Measurements from ENCODE around the gene C5orf46. TPM values are rescaled to one million over a fixed set of nuclear protein-coding genes. Genes with fewer than 3 reads are reported as not detected.
"Not testable (repeated sequence)": the region's sequence is repeated elsewhere in the genome, so short reads cannot be mapped to it uniquely, and the experiment has no call there.

C5orf46 gene
- total and polyA plus RNA-seq, 9 of the 15 experiments (the other 6 are each of a cell fraction or from before 2014, with no cell fraction given): not detected

GRCh38 chr5:147949711-147950573, 43.6 kb upstream of the C5orf46 start (continued):
- no peak for TF ChIP-seq MCM2 (IDR thresholded peaks at IDR 0.05; ENCODE audit: low read depth)
- TF ChIP-seq E2F8 (IDR thresholded peaks at IDR 0.05; ENCODE audit: low read depth, partially characterized antibody): no peak

GRCh38 chr5:147946658-147947274, 40.4 kb upstream of the C5orf46 start:
- CTCF ChIA-PET (ENCODE audit: low intra/inter-chr PET ratio): interaction anchor here (1.2 kb wide), 1 partner anchor 785 kb away, joined by 4 read pairs; no protein-coding TSS in a partner anchor
- intact Hi-C loops (cut with micrococcal nuclease): loop anchor here (5.0 to 10.0 kb wide), 2 partner anchors 496 to 1088 kb away; no protein-coding TSS in a partner anchor
- in situ Hi-C loops (cut with MboI); POLR2A ChIA-PET; H3K9me1 ChIP-seq (ENCODE audit: control insufficient read depth, insufficient read depth, low read length); H3K36me3 ChIP-seq (ENCODE audit: control insufficient read depth, insufficient read depth, low read length); H3K79me2 ChIP-seq (ENCODE audit: control insufficient read depth, insufficient read depth, low read length); FAIRE-seq; H3K4me1 ChIP-seq (replicated peaks in 1 of 2; ENCODE audit: control insufficient read depth in 2 of 2, insufficient read depth in 2 of 2, low read length in 2 of 2); H3K9me3 ChIP-seq (replicated peaks; ENCODE audit: control insufficient read depth, insufficient read depth, low read depth, low read length); H4K20me1 ChIP-seq (replicated peaks; ENCODE audit: control insufficient read depth, insufficient read depth, low read length); H3K27me3 ChIP-seq (ENCODE audit: control insufficient read depth in 2 of 2, insufficient read depth in 2 of 2, low read length in 2 of 2): not testable (repeated sequence)
- BruUV-seq (replicated peaks): TSS peak; percentile 70
- peak in 1 of 4 experiments; percentile 12 for DNase-seq (ENCODE audit: extremely low read depth in 1 of 4, low spot score in 3 of 4)
- H3K27ac ChIP-seq (ENCODE audit: extremely low read depth, low read depth, low read length): peak overlapping the region; percentile 68
- under 1% methylated on average over 12 of the region's 25 CpGs for WGBS (ENCODE audit: insufficient coverage, low coverage, missing lambda C conversion rate)
- H3K9ac ChIP-seq (ENCODE audit: insufficient read depth in 1 of 2, low read depth in 2 of 2, low read length in 2 of 2): peak overlapping the region; percentile 20 to 64; a peak in 2 of 4 replicates
- H2AFZ ChIP-seq (ENCODE audit: low read depth, low read length): peak overlapping the region; percentile 92
- H3K4me3 ChIP-seq: peak overlapping the region; percentile 31
- H3K4me2 ChIP-seq (ENCODE audit: insufficient read depth, low read length): peak overlapping the region; percentile 55; the same call in 1 of the 2 replicates
- ATAC-seq: peak; percentile 66
- TF ChIP-seq POLR2H (tag; IDR thresholded peaks at IDR 0.05; ENCODE audit: low read depth) (peak; percentile 65), PKNOX1 (IDR thresholded peaks at IDR 0.05) (0 out of 2 replicates have a peak, but pooled peaks have one; percentile 16), NRF1 (conservative IDR thresholded peaks at IDR 0.05 in 1 of 2, IDR thresholded peaks at IDR 0.05 in 1 of 2) (peak in 1 of 2 experiments; percentile 45; a peak in 2 of 4 replicates), YY1 (IDR thresholded peaks at IDR 0.05; ENCODE audit: borderline replicate concordance in 1 of 3, control insufficient read depth in 1 of 3, extremely low read depth in 1 of 3, insufficient read depth in 3 of 3, insufficient read length in 1 of 3, insufficient replicate concordance in 2 of 3, low read depth in 1 of 3, low read length in 2 of 3) (peak in 1 of 3 experiments; percentile 74), NFRKB (IDR thresholded peaks at IDR 0.05; ENCODE audit: low read depth) (peak; percentile 73; the same call in 1 of the 2 replicates)
